Measurements from ENCODE around the gene RGS7. TPM values are rescaled to one million over a fixed set of nuclear protein-coding genes. Genes with fewer than 3 reads are reported as not detected.

Gene RGS7
- total and polyA plus RNA-seq, 2 of the 8 experiments (the other 6 are each of a cell fraction or from before 2014, with no cell fraction given) = 1.6 to 3.0 TPM

DNA sequence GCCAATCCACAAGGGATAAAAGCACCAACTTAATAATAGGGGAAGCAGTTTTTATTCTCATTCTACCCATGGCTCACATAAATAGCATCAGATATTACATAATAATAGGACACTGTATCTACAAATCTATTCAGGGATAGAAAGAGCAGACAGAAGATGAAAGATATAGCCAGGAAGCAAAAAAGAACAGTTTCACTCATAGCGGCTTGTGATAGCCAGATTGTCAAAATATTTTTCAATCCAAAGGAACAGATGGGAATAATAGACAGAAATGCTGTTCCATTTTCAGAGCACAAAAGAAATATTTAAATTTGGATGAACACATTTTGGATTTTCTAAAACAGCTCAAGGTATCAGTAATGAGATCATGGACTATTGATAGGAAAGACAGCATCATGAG, 512.5 kb downstream of the RGS7 start:
- Histone ChIP-seq H3K23me2 (ENCODE audit: low read depth, low read length) (no peaks in the 10 kb centered on the region), H3K18ac (ENCODE audit: extremely low read depth, low read length) (no peak overlapping the region), H4K5ac (ENCODE audit: insufficient read length, low read depth, low read length) (no peak overlapping the region), H3K79me2 (ENCODE audit: control insufficient read depth in 1 of 2, insufficient read depth in 2 of 2, low read length in 2 of 2) (no peaks in the 10 kb centered on the region), H3K4me3 (ENCODE audit: extremely low read depth in 1 of 4, insufficient read depth in 2 of 4, low read depth in 3 of 4, low read length in 4 of 4) (no peak overlapping the region), H3K27me3 (replicated peaks in 1 of 4; ENCODE audit: control insufficient read depth in 3 of 4, extremely low read depth in 1 of 4, insufficient read depth in 3 of 4, low read length in 3 of 4) (no peaks in the 10 kb centered on the region), H3K4me1 (replicated peaks in 1 of 4; ENCODE audit: control insufficient read depth in 3 of 4, insufficient read depth in 4 of 4, low read length in 3 of 4) (no peaks in the 10 kb centered on the region), H2BK120ac (replicated peaks; ENCODE audit: low read depth, low read length) (no peak overlapping the region), H3K9ac (replicated peaks in 1 of 4; ENCODE audit: extremely low read depth in 1 of 4, low read depth in 3 of 4, low read length in 3 of 4) (no peak overlapping the region), H3K4me2 (ENCODE audit: insufficient read depth in 1 of 2, low read depth in 2 of 2, low read length in 2 of 2) (no peak overlapping the region), H2BK20ac (ENCODE audit: low read length) (no peak overlapping the region), H2BK12ac (ENCODE audit: low read depth, low read length) (no peak overlapping the region), H2BK5ac (ENCODE audit: low read depth, low read length) (no peak overlapping the region), H4K20me1 (replicated peaks in 1 of 2; ENCODE audit: control insufficient read depth in 1 of 2, insufficient read depth in 2 of 2, low read length in 2 of 2) (no peaks in the 10 kb centered on the region), H3K14ac (ENCODE audit: insufficient read length) (no peak overlapping the region), H2AFZ (ENCODE audit: low read length) (no peak overlapping the region), H3K23ac (ENCODE audit: insufficient read length) (no peak overlapping the region), H4K8ac (ENCODE audit: extremely low read depth, insufficient read depth, low read length) (no peak overlapping the region), H3K9me3 (ENCODE audit: insufficient read depth in 2 of 2, low read depth in 1 of 2, low read length in 1 of 2) (no peaks in the 10 kb centered on the region), H4K91ac (replicated peaks; ENCODE audit: insufficient read length, low read length) (no peak overlapping the region), H2AK5ac (ENCODE audit: low read depth, low read length) (no peak overlapping the region), H3K27ac (ENCODE audit: low read depth, low read length) (no peak overlapping the region), H3K36me3 (ENCODE audit: control insufficient read depth in 2 of 4, insufficient read depth in 4 of 4, low read length in 3 of 4) (no peaks in the 10 kb centered on the region), H3K56ac (replicated peaks; ENCODE audit: insufficient read length, low read depth, low read length) (no peak overlapping the region), H3K4ac (replicated peaks; ENCODE audit: insufficient read length, low read depth, low read length) (no peak overlapping the region), H2BK15ac (ENCODE audit: low read length) (no peak overlapping the region), H3K79me1 (ENCODE audit: low read depth, low read length) (no peaks in the 10 kb centered on the region)
- DNase-seq (ENCODE audit: low read depth in 1 of 2, low spot score in 2 of 2) = no peak
- FAIRE-seq = no peak
- ChIA-PET POLR2A (ENCODE audit: partially characterized antibody) (no interaction called here), CTCF (ENCODE audit: partially characterized antibody) (interaction anchor here (1.4 kb wide), 1 partner anchor 20 kb away, joined by 4 read pairs; no protein-coding TSS in a partner anchor)
- 95% methylated on average over 1 of the region's 1 CpG; no CpG with 5 or more reads in 1 of the 2 experiments for WGBS, 2 experiments (ENCODE audit: extremely low coverage in 1 of 2, insufficient coverage in 1 of 2, insufficient read length in 1 of 2, insufficient replicate concordance in 2 of 2, low coverage in 1 of 2, low lambda C conversion rate in 2 of 2, missing lambda C conversion rate in 1 of 2)
- no peak for TF ChIP-seq HDAC6 (IDR thresholded peaks at IDR 0.05; ENCODE audit: low read depth, low read length)
- TF ChIP-seq CHD2 (IDR thresholded peaks at IDR 0.05; ENCODE audit: low read length) = no peak
- no peak for TF ChIP-seq RFX5 (IDR thresholded peaks at IDR 0.05; ENCODE audit: borderline replicate concordance, low read depth, low read length)
- no peak for TF ChIP-seq GABPA (IDR thresholded peaks at IDR 0.05; ENCODE audit: borderline replicate concordance, insufficient read depth, low read length)
- TF ChIP-seq CHD1 (IDR thresholded peaks at IDR 0.05; ENCODE audit: low read depth, low read length) = no peak
- TF ChIP-seq BCL11A (IDR thresholded peaks at IDR 0.05; ENCODE audit: low read depth in 2 of 2, low read length in 2 of 2) = no peak
- no peak for TF ChIP-seq SIX5 (IDR thresholded peaks at IDR 0.05; ENCODE audit: low read depth, low read length)
- TF ChIP-seq SAP30 (IDR thresholded peaks at IDR 0.05; ENCODE audit: insufficient read depth, insufficient replicate concordance, low read length) = no peak
- no peak for TF ChIP-seq RAD21 (IDR thresholded peaks at IDR 0.05 in 1 of 2, conservative IDR thresholded peaks at IDR 0.05 in 1 of 2; ENCODE audit: low read depth in 2 of 2, low read length in 2 of 2)
- no peak for TF ChIP-seq CEBPB (IDR thresholded peaks at IDR 0.05; ENCODE audit: low read depth, low read length)
- no peak for TF ChIP-seq GTF2F1 (IDR thresholded peaks at IDR 0.05; ENCODE audit: borderline replicate concordance, low read depth, low read length)
- TF ChIP-seq, protein P1, sequence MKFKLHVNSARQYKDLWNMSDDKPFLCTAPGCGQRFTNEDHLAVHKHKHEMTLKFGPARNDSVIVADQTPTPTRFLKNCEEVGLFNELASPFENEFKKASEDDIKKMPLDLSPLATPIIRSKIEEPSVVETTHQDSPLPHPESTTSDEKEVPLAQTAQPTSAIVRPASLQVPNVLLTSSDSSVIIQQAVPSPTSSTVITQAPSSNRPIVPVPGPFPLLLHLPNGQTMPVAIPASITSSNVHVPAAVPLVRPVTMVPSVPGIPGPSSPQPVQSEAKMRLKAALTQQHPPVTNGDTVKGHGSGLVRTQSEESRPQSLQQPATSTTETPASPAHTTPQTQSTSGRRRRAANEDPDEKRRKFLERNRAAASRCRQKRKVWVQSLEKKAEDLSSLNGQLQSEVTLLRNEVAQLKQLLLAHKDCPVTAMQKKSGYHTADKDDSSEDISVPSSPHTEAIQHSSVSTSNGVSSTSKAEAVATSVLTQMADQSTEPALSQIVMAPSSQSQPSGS (IDR thresholded peaks at IDR 0.05; ENCODE audit: low read length) = no peak
- TF ChIP-seq SIRT6 (IDR thresholded peaks at IDR 0.05; ENCODE audit: low read length) = no peak
